ENCODE data around the gene SERINC5. TPM values are rescaled to one million over a fixed set of nuclear protein-coding genes. Genes with fewer than 3 reads are reported as not detected.
"Not testable (repeated sequence)": the region's sequence is repeated elsewhere in the genome, so short reads cannot be mapped to it uniquely, and the experiment has no call there.

The SERINC5 gene
- total and polyA plus RNA-seq, 2 experiments from 2014 or later = 5.4 to 11.7 TPM

DNA sequence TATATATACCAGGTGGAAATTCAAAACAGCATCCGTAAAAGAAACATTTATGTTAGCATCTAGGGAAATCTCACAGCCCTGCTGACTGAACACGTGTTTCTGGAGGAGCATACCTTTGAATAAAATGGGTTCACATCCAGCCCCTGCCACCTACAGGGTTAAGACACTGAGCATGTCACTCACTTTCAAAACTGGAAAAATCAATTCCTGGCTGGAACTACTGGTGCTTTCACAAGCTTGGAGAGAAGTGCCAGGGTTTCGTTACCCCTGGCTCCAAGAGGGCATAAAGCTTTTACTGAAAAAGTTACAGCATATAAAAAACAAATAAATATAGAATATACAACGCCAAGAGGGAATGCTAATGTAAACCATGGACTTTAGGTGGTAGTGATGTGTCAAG lies 48.0 kb downstream of the SERINC5 start:
- no peak overlapping the region for H3K27ac ChIP-seq
- WGBS, 2 experiments (ENCODE audit: low coverage in 1 of 2, low lambda C conversion rate in 2 of 2, missing lambda C conversion rate in 2 of 2) = 85 to 88% methylated on average over 4 of the region's 4 CpGs
- no peaks in the 10 kb centered on the region for H4K20me1 ChIP-seq (ENCODE audit: insufficient read depth)
- peaks cover 17% of the 10 kb centered on the region for H3F3A ChIP-seq (ENCODE audit: insufficient read depth)
- no peak overlapping the region for H2AFZ ChIP-seq
- H3K4me3 ChIP-seq = no peak overlapping the region
- H3K79me2 ChIP-seq (ENCODE audit: insufficient read depth) = peaks cover 26% of the 10 kb centered on the region; the same call in 1 of the 2 replicates
- TF ChIP-seq EZH2phosphoT487 (IDR thresholded peaks at IDR 0.05; ENCODE audit: insufficient read depth, low read depth) (no peak), EZH2 (IDR thresholded peaks at IDR 0.05; ENCODE audit: insufficient read depth, poor library complexity, severe bottlenecking) (no peak)
- no peak overlapping the region for H3K9ac ChIP-seq
- in situ Hi-C loops (cut with MboI) = no loop called here
- H3K36me3 ChIP-seq (ENCODE audit: low read depth) = no peaks in the 10 kb centered on the region
- H3K4me2 ChIP-seq (ENCODE audit: unreplicated experiment) = no peak overlapping the region
- no peak for DNase-seq
- H3K9me3 ChIP-seq (ENCODE audit: low read depth) = no peaks in the 10 kb centered on the region
- H3K9me2 ChIP-seq (ENCODE audit: insufficient read depth) = no peaks in the 10 kb centered on the region
- H3K4me1 ChIP-seq (ENCODE audit: insufficient read depth) = peaks cover 12% of the 10 kb centered on the region
- H3K27me3 ChIP-seq (replicated peaks; ENCODE audit: insufficient read depth) = no peaks in the 10 kb centered on the region

GRCh38 chr5:80206282-80206681 lies 49.6 kb downstream of the SERINC5 start:
- peaks cover 12% of the 10 kb centered on the region for H3K4me1 ChIP-seq (ENCODE audit: insufficient read depth)
- no peaks in the 10 kb centered on the region for H3K27me3 ChIP-seq (replicated peaks; ENCODE audit: insufficient read depth)
- peak; percentile 89 for DNase-seq
- H3K9me3 ChIP-seq (ENCODE audit: low read depth) = no peaks in the 10 kb centered on the region
- peak overlapping the region; percentile 70 for H3K9ac ChIP-seq
- TF ChIP-seq EZH2 (IDR thresholded peaks at IDR 0.05; ENCODE audit: insufficient read depth, poor library complexity, severe bottlenecking) = no peak
- TF ChIP-seq EZH2phosphoT487 (IDR thresholded peaks at IDR 0.05; ENCODE audit: insufficient read depth, low read depth) = no peak
- peaks cover 17% of the 10 kb centered on the region for H3F3A ChIP-seq (ENCODE audit: insufficient read depth)
- peaks cover 18% of the 10 kb centered on the region; the same call in 1 of the 2 replicates for H3K79me2 ChIP-seq (ENCODE audit: insufficient read depth)
- peak overlapping the region; percentile 41 for H3K4me3 ChIP-seq
- WGBS, 2 experiments (ENCODE audit: low coverage in 1 of 2, low lambda C conversion rate in 2 of 2, missing lambda C conversion rate in 2 of 2) = 19 to 23% methylated on average over 4 of the region's 4 CpGs
- H4K20me1 ChIP-seq (ENCODE audit: insufficient read depth) = no peaks in the 10 kb centered on the region
- H3K27ac ChIP-seq = peak overlapping the region; percentile 85
- in situ Hi-C loops (cut with MboI) = no loop called here
- peak overlapping the region; percentile 87 for H3K4me2 ChIP-seq (ENCODE audit: unreplicated experiment)
- no peaks in the 10 kb centered on the region for H3K36me3 ChIP-seq (ENCODE audit: low read depth)
- H2AFZ ChIP-seq = peak overlapping the region; percentile 62
- no peaks in the 10 kb centered on the region for H3K9me2 ChIP-seq (ENCODE audit: insufficient read depth)

DNA sequence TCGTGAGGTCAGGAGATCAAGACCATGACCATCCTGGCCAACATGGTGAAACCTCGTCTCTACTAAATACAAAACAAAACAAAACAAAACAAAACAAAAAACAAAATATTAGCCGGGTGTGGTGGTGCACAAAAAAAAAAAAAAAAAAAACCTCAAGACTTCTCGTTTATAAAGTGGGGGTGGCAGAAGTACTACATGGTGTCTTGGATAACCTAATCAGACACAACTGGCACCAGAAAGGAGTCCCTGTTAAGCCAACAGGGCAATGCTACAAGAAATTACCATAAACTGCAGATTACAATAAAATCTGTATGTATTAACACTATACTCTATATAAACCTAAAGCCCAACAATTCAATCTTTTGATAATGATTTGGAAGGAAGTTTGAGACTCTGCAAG lies 50.0 kb downstream of the SERINC5 start:
- Histone ChIP-seq H3K9me2 (ENCODE audit: insufficient read depth) (no peaks in the 10 kb centered on the region), H3K4me2 (ENCODE audit: unreplicated experiment) (no peak overlapping the region), H3K27ac (peak overlapping the region; percentile 85), H3K9me3 (ENCODE audit: low read depth) (no peaks in the 10 kb centered on the region), H3K79me2 (ENCODE audit: insufficient read depth) (peaks cover 18% of the 10 kb centered on the region; the same call in 1 of the 2 replicates), H3K27me3 (replicated peaks; ENCODE audit: insufficient read depth) (no peaks in the 10 kb centered on the region), H4K20me1 (ENCODE audit: insufficient read depth) (no peaks in the 10 kb centered on the region), H3K9ac (no peak overlapping the region), H2AFZ (no peak overlapping the region), H3K4me3 (no peak overlapping the region), H3K4me1 (ENCODE audit: insufficient read depth) (peaks cover 12% of the 10 kb centered on the region), H3K36me3 (ENCODE audit: low read depth) (no peaks in the 10 kb centered on the region), H3F3A (ENCODE audit: insufficient read depth) (peaks cover 17% of the 10 kb centered on the region)
- no peak for DNase-seq
- 73 to 77% methylated on average over 4 of the region's 4 CpGs for WGBS, 2 experiments (ENCODE audit: low coverage in 1 of 2, low lambda C conversion rate in 2 of 2, missing lambda C conversion rate in 2 of 2)
- in situ Hi-C loops (cut with MboI) = no loop called here
- TF ChIP-seq EZH2phosphoT487 (IDR thresholded peaks at IDR 0.05; ENCODE audit: insufficient read depth, low read depth) (no peak), EZH2 (IDR thresholded peaks at IDR 0.05; ENCODE audit: insufficient read depth, poor library complexity, severe bottlenecking) (no peak)

DNA sequence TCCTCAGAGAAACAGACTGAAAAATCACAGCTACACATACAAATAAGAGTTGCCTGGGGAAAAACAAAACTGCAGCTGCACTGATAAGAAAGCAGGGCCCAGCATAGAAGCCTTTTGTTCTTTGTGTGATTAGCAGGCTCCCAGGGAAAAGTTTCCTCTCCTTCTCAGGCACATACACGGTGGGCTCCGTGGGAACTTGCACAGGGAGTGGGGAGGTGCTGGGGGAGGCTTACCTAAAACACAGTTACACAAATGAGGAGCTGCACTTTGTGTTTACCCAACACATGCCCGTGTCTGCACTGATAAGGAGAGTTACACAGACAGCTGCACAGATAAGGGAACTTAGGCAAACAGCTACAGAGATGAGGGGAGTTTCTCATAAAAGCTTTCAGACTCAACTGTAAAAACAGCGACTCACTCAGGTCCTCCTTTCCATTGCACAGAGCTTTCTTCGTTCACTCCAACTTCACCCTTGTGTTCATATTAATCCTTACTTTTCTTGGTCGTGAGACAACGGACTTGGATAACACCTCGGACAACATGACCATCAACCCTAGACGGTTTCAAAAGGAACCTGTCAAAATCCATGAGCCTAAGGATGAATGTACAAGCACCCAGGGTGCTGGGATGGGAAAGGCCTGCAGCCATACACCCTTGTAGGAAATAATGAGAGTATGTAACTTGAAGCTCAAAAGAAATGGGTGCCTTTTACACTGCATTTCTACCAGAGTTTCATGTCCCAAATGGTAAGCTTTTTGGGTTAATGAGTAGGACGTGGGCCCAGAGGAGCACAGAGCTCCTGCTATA lies 50.8 kb downstream of the SERINC5 start:
- 91 to 92% methylated on average over 10 of the region's 10 CpGs for WGBS, 2 experiments (ENCODE audit: low coverage in 1 of 2, low lambda C conversion rate in 2 of 2, missing lambda C conversion rate in 2 of 2)
- no peaks in the 10 kb centered on the region for H3K27me3 ChIP-seq (replicated peaks; ENCODE audit: insufficient read depth)
- H3K4me3 ChIP-seq = no peak overlapping the region

DNA sequence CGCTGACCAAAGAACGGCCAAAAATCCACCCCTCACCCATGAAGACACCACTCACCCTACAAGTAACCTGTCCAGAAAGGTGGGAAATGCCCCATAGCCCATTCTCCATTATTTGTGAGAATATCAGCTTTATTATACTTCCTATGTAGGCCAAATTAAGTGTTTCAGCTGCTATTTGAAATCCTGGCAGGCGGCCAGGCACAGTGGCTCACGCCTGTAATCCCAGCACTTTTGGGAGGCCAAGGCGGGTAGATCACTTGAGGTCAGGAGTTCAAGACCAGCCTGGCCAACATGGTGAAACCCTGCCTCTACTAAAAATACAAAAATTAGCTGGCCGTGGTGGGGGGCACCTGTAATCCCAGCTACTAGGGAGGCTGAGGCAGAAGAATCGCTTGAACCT lies 54.1 kb downstream of the SERINC5 start:
- H3K79me2 ChIP-seq (ENCODE audit: insufficient read depth); H3K4me1 ChIP-seq (ENCODE audit: insufficient read depth); in situ Hi-C loops (cut with MboI); H3K27ac ChIP-seq; H4K20me1 ChIP-seq (ENCODE audit: insufficient read depth); H3K27me3 ChIP-seq (replicated peaks; ENCODE audit: insufficient read depth); H3K9me2 ChIP-seq (ENCODE audit: insufficient read depth); H3K4me2 ChIP-seq (ENCODE audit: unreplicated experiment); H3F3A ChIP-seq (ENCODE audit: insufficient read depth); H3K9ac ChIP-seq; H3K9me3 ChIP-seq (ENCODE audit: low read depth); H3K4me3 ChIP-seq; H3K36me3 ChIP-seq (ENCODE audit: low read depth); DNase-seq; H2AFZ ChIP-seq: not testable (repeated sequence)
- 88 to 90% methylated on average over 7 of the region's 7 CpGs for whole genome bisulfite sequencing, 2 experiments (ENCODE audit: low coverage in 1 of 2, low lambda C conversion rate in 2 of 2, missing lambda C conversion rate in 2 of 2)

More for the DNA sequence above, 50.8 kb downstream of the SERINC5 start:
- no peaks in the 10 kb centered on the region for H3K36me3 ChIP-seq (ENCODE audit: low read depth)
- H3K79me2 ChIP-seq (ENCODE audit: insufficient read depth) = peaks cover 18% of the 10 kb centered on the region; the same call in 1 of the 2 replicates
- no peak overlapping the region for H3K9ac ChIP-seq
- H3K9me2 ChIP-seq (ENCODE audit: insufficient read depth) = no peaks in the 10 kb centered on the region
- H3K27ac ChIP-seq = no peak overlapping the region
- no peak for TF ChIP-seq EZH2 (IDR thresholded peaks at IDR 0.05; ENCODE audit: insufficient read depth, poor library complexity, severe bottlenecking)
- TF ChIP-seq EZH2phosphoT487 (IDR thresholded peaks at IDR 0.05; ENCODE audit: insufficient read depth, low read depth) = no peak
- peaks cover 12% of the 10 kb centered on the region for H3K4me1 ChIP-seq (ENCODE audit: insufficient read depth)
- peaks cover 17% of the 10 kb centered on the region for H3F3A ChIP-seq (ENCODE audit: insufficient read depth)
- H2AFZ ChIP-seq = no peak overlapping the region
- in situ Hi-C loops (cut with MboI) = no loop called here
- no peaks in the 10 kb centered on the region for H3K9me3 ChIP-seq (ENCODE audit: low read depth)
- H4K20me1 ChIP-seq (ENCODE audit: insufficient read depth) = no peaks in the 10 kb centered on the region
- no peak overlapping the region for H3K4me2 ChIP-seq (ENCODE audit: unreplicated experiment)
- DNase-seq = no peak
